ENCODE measurements around the gene UBE2V1. TPM values are rescaled to one million over a fixed set of nuclear protein-coding genes. Genes with fewer than 3 reads are reported as not detected.
A peak's percentile ranks its signal among the peaks of the same experiment; 100 is the strongest.

The UBE2V1 gene
- total and polyA plus RNA-seq, 2 donors (not counting 3 experiments of a cell fraction or from before 2014, with no cell fraction given) = 145 to 156 TPM

DNA sequence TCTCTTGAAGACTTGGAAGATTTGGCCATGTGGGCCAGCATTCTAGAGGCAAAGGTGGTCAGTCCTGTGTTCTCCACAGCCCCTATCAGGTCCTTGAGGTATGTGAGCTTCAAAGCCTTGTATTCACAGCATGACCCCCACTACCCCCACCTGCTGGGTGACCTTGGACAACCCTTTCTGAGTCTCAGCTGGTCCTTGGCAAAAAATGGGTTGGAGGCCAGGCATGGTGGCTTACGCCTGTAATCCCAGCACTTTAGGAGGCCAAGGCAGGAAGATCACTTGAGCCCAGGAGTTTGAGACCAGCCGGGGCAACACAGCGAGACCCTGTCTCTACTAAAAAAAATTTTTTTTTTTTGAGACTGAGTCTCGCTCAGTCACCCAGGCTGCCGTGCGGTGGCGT, 42.6 kb downstream of the UBE2V1 start:
- BruUV-seq (replicated peaks) = no TSS peak
- POLR2A ChIA-PET = interaction anchor here (2.0 to 4.2 kb wide), 2 partner anchors 88 to 91 kb away, joined by 9 to 34 read pairs; partner anchors contain the start of gene SNAI1

More for the DNA sequence above, 42.6 kb downstream of the UBE2V1 start:
- DNase-seq (ENCODE audit: low read depth, low spot score) (no peak), FAIRE-seq (peak; percentile 21)
- TF ChIP-seq POLR2A (IDR thresholded peaks at IDR 0.05; ENCODE audit: low read depth, low read length) = no peak
- TF ChIP-seq MYC (IDR thresholded peaks at IDR 0.05; ENCODE audit: low read depth, low read length) = no peak
- TF ChIP-seq, protein P1, sequence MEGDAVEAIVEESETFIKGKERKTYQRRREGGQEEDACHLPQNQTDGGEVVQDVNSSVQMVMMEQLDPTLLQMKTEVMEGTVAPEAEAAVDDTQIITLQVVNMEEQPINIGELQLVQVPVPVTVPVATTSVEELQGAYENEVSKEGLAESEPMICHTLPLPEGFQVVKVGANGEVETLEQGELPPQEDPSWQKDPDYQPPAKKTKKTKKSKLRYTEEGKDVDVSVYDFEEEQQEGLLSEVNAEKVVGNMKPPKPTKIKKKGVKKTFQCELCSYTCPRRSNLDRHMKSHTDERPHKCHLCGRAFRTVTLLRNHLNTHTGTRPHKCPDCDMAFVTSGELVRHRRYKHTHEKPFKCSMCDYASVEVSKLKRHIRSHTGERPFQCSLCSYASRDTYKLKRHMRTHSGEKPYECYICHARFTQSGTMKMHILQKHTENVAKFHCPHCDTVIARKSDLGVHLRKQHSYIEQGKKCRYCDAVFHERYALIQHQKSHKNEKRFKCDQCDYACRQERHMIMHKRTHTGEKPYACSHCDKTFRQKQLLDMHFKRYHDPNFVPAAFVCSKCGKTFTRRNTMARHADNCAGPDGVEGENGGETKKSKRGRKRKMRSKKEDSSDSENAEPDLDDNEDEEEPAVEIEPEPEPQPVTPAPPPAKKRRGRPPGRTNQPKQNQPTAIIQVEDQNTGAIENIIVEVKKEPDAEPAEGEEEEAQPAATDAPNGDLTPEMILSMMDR (IDR thresholded peaks at IDR 0.05; ENCODE audit: extremely low read depth in 1 of 2, insufficient read depth in 1 of 2, low read depth in 1 of 2, low read length in 2 of 2) = no peak
- TF ChIP-seq EZH2 (IDR thresholded peaks at IDR 0.05; ENCODE audit: borderline replicate concordance, low read depth, low read length, severe bottlenecking) = no peak
- no peak for TF ChIP-seq GATA2 (IDR thresholded peaks at IDR 0.05; ENCODE audit: insufficient read depth, insufficient read length, low read depth, low read length)
- TF ChIP-seq, protein P2, sequence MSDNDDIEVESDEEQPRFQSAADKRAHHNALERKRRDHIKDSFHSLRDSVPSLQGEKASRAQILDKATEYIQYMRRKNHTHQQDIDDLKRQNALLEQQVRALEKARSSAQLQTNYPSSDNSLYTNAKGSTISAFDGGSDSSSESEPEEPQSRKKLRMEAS (IDR thresholded peaks at IDR 0.05; ENCODE audit: insufficient read depth, insufficient read length) = no peak
- no peak for TF ChIP-seq POLR2AphosphoS5 (IDR thresholded peaks at IDR 0.05; ENCODE audit: insufficient read depth, low read depth, low read length)
- no peak overlapping the region for H3K27ac ChIP-seq (ENCODE audit: insufficient read depth, low read depth, low read length)
- H3K9me1 ChIP-seq (replicated peaks; ENCODE audit: control insufficient read depth, extremely low read depth, insufficient read depth, low read length) = no peaks in the 10 kb centered on the region
- intact Hi-C loops (cut with micrococcal nuclease) = loop anchor here (2.0 kb wide), 1 partner anchor 24 kb away; no protein-coding TSS in a partner anchor
- no peaks in the 10 kb centered on the region for H3K27me3 ChIP-seq (ENCODE audit: control insufficient read depth in 2 of 2, insufficient read depth in 2 of 2, low read length in 2 of 2)
- H3K36me3 ChIP-seq (ENCODE audit: control insufficient read depth in 2 of 2, extremely low read depth in 1 of 2, insufficient read depth in 2 of 2, low read length in 2 of 2) = no peaks in the 10 kb centered on the region
- H3K4me2 ChIP-seq (ENCODE audit: insufficient read depth, low read length) = no peak overlapping the region
- no peak overlapping the region for H2AFZ ChIP-seq (ENCODE audit: low read depth, low read length)
- no peak overlapping the region for H3K9ac ChIP-seq (replicated peaks; ENCODE audit: extremely low read depth, insufficient read depth, low read length)
- H3K4me1 ChIP-seq (ENCODE audit: control insufficient read depth, extremely low read depth, insufficient read depth, low read length) = no peaks in the 10 kb centered on the region
- dilution Hi-C loops (cut with MboI; ENCODE audit: extremely low pct_ligation_motif_present, low sequenced_read_pairs) = no loop called here
- H4K20me1 ChIP-seq (replicated peaks; ENCODE audit: control insufficient read depth, extremely low read depth, insufficient read depth, low read length) = no peaks in the 10 kb centered on the region
- H3K79me2 ChIP-seq (ENCODE audit: control insufficient read depth, insufficient read depth, low read length) = no peaks in the 10 kb centered on the region
- H3K9me3 ChIP-seq (replicated peaks; ENCODE audit: control insufficient read depth, insufficient read depth, low read length) = no peaks in the 10 kb centered on the region
- CTCF ChIA-PET = interaction anchor here (0.9 to 19.6 kb wide), 17 partner anchors 10 to 224 kb away, joined by 3 to 1187 read pairs (median 10); partner anchors contain the start of genes SNAI1 and SPATA2
- no peak overlapping the region for H3K4me3 ChIP-seq (replicated peaks in 1 of 3; ENCODE audit: insufficient read depth in 1 of 3, low read depth in 1 of 3, low read length in 3 of 3)

Data from endothelial cell of umbilical vein (primary cell).